SK-N-SH (cell line): ENCODE measurements around the gene DUSP6. TPM values are rescaled to one million over a fixed set of nuclear protein-coding genes. Genes with fewer than 3 reads are reported as not detected.
A peak's percentile ranks its signal among the peaks of the same experiment; 100 is the strongest.

Experiments
- CTCF ChIA-PET: fragments of 300-600, 350-600 bp; formaldehyde crosslinking; extraction: SDS; loops from one replicate; lab custom pipeline; 2021; lab: Yijun Ruan, JAX
- POLR2A ChIA-PET: fragments of 350-600 bp; sonication (Branson Sonifier 250); formaldehyde crosslinking; extraction: SDS; loops from one replicate; lab custom pipeline; 2020; ENCODE audit warnings: antibody characterized with exemption, inconsistent platforms; lab: Yijun Ruan, JAX
- DNase-seq: peaks from one replicate; pipeline ENCODE4 v3.0.0; 2012
- H2AFZ ChIP-seq: fragments of 200-600 bp; sonication (generic); 2 replicates; pipeline ENCODE4 v1.8.1; 2016; ENCODE audit warnings: antibody characterized with exemption, mild to moderate bottlenecking, low read depth
- H3F3A ChIP-seq: fragments of 200-600 bp; sonication (generic); replicated peaks from 2 replicates; pipeline ENCODE3; 2016; ENCODE audit warnings: antibody characterized with exemption, mild to moderate bottlenecking; ENCODE audit not compliant: insufficient read depth
- H3K27ac ChIP-seq, 2 experiments: fragments of 200-500 bp in 1 of 2; fragments of 200-600 bp in 1 of 2; sonication (Bioruptor generic) in 1 of 2; sonication (generic), shearing (Covaris generic) in 1 of 2; 2 replicates each; pipeline versions ENCODE4 v1.5.1 to v1.6.1; 2014 to 2016; ENCODE audit warnings: low read depth in 2 of 2, inconsistent platforms in 1 of 2, low read length in 1 of 2, mild to moderate bottlenecking in 1 of 2, mixed read lengths in 1 of 2
- H3K27me3 ChIP-seq: fragments of 200-600 bp; sonication (generic), shearing (Covaris generic); 2 replicates; pipeline ENCODE4 v1.6.1; 2016; ENCODE audit warnings: mixed run types; ENCODE audit not compliant: insufficient read depth
- H3K36me3 ChIP-seq, 2 experiments: fragments of 200-500 bp in 1 of 2; fragments of 200-600 bp in 1 of 2; sonication (Bioruptor generic) in 1 of 2; sonication (generic) in 1 of 2; replicated peaks in 1 of 2; 2 replicates each; pipeline versions ENCODE3 to v1.5.1; 2014 to 2016; ENCODE audit warnings: low read length in 1 of 2, mild to moderate bottlenecking in 1 of 2; ENCODE audit not compliant: insufficient read depth in 2 of 2, control insufficient read depth in 1 of 2
- H3K4me1 ChIP-seq, 2 experiments: fragments of 200-500 bp in 1 of 2; fragments of 200-600 bp in 1 of 2; sonication (Bioruptor generic) in 1 of 2; sonication (generic), shearing (Covaris generic) in 1 of 2; 2 replicates each; pipeline versions ENCODE4 v1.5.1 to v1.6.1; 2014 to 2016; ENCODE audit warnings: low read depth in 1 of 2, low read length in 1 of 2, mixed run types in 1 of 2; ENCODE audit not compliant: insufficient read depth in 2 of 2, control insufficient read depth in 1 of 2
- H3K4me2 ChIP-seq: fragments of 200-600 bp; sonication (generic), shearing (Covaris generic); 2 replicates; pipeline ENCODE4 v1.6.1; 2017; ENCODE audit warnings: mixed run types
- H3K4me3 ChIP-seq, 2 experiments: fragments of 200-500 bp in 1 of 2; fragments of 200-600 bp in 1 of 2; sonication (Bioruptor generic) in 1 of 2; sonication (generic), shearing (Covaris generic) in 1 of 2; 2 replicates each; pipeline versions ENCODE4 v1.5.1 to v1.8.1; 2014 to 2016; ENCODE audit warnings: low read depth in 2 of 2, inconsistent platforms in 1 of 2, low read length in 1 of 2, mild to moderate bottlenecking in 1 of 2, mixed read lengths in 1 of 2, moderate library complexity in 1 of 2
- H3K79me2 ChIP-seq: fragments of 200-600 bp; sonication (generic); 2 replicates; pipeline ENCODE4 v1.8.1; 2017; ENCODE audit warnings: mild to moderate bottlenecking; ENCODE audit not compliant: insufficient read depth
- H3K9ac ChIP-seq: fragments of 200-600 bp; sonication (generic); 2 replicates; pipeline ENCODE4 v1.6.1; 2017; ENCODE audit warnings: mixed run types
- H3K9me2 ChIP-seq: fragments of 200-600 bp; sonication (generic); 2 replicates; pipeline ENCODE4 v1.6.1; 2017; ENCODE audit warnings: mixed run types
- H3K9me3 ChIP-seq: fragments of 200-600 bp; sonication (generic); 2 replicates; pipeline ENCODE4 v1.6.1; 2017; ENCODE audit warnings: mixed run types, mild to moderate bottlenecking, moderate library complexity
- H4K20me1 ChIP-seq: fragments of 200-600 bp; sonication (generic); 2 replicates; pipeline ENCODE4 v1.6.1; 2017; ENCODE audit warnings: mild to moderate bottlenecking, mixed run types; ENCODE audit not compliant: insufficient read depth
- ELF1 ChIP-seq: IDR thresholded peaks from 2 replicates; pipeline ENCODE4 v1.4.0; 2012
- EP300 ChIP-seq, 2 experiments: IDR thresholded peaks; 2 replicates each; pipeline versions ENCODE4 v1.4.0 to v1.6.1; 2012; ENCODE audit warnings: borderline replicate concordance in 1 of 2, low read depth in 1 of 2, low read length in 1 of 2
- FOSL2 ChIP-seq: IDR thresholded peaks from 2 replicates; pipeline ENCODE4 v1.4.0; 2012; ENCODE audit warnings: low read depth, mild to moderate bottlenecking, moderate library complexity, borderline replicate concordance
- GATA2 ChIP-seq: sonication (generic); formaldehyde crosslinking; IDR thresholded peaks from 2 replicates; pipeline ENCODE4 v1.5.0; 2020; ENCODE audit warnings: mild to moderate bottlenecking, missing genetic modification reagents
- JUND ChIP-seq: IDR thresholded peaks from 2 replicates; pipeline ENCODE4 v1.4.0; 2012
- MAX ChIP-seq: IDR thresholded peaks from 2 replicates; pipeline ENCODE4 v1.4.0; 2012; ENCODE audit warnings: low read depth
- MXI1 ChIP-seq: IDR thresholded peaks from 2 replicates; pipeline ENCODE4 v1.6.1; 2012; ENCODE audit warnings: mild to moderate bottlenecking, low read depth, low read length, improper control_type of control experiment
- NFIC ChIP-seq: IDR thresholded peaks from 2 replicates; pipeline ENCODE4 v1.4.0; 2012; ENCODE audit warnings: borderline replicate concordance
- NRF1 ChIP-seq: IDR thresholded peaks from 2 replicates; pipeline ENCODE4 v1.6.1; 2012; ENCODE audit warnings: low read depth, mild to moderate bottlenecking, low read length
- POLR2AphosphoS5 ChIP-seq: IDR thresholded peaks from 2 replicates; pipeline ENCODE4 v1.6.1; 2012; ENCODE audit warnings: low read depth, low read length
- SMC3 ChIP-seq: IDR thresholded peaks from 2 replicates; pipeline ENCODE4 v1.6.1; 2012; ENCODE audit warnings: low read depth, low read length, improper control_type of control experiment
- TCF12 ChIP-seq: IDR thresholded peaks from 2 replicates; pipeline ENCODE4 v1.4.0; 2012
- WGBS: methylation state at CpG from one replicate; pipeline ENCODE4 v1.1.6; 2017; ENCODE audit warnings: low lambda C conversion rate; 5-methylcytosine and 5-hydroxymethylcytosine counted together
- polyA plus RNA-seq, 3 experiments: library from polyadenylated mRNA; depleted of rRNA; stranded (reverse); fragments of >200 nt; gene quantifications; 2 replicates each; pipeline ENCODE4 v1.2.3, GENCODE V29; 2012
- TF ChIP-seq, protein P1 (sequence below): IDR thresholded peaks from 2 replicates; pipeline ENCODE4; 2012

DUSP6 gene
- polyA plus RNA-seq, 1 of the 3 experiments (the other 2 are of a cell fraction), result 71.4 TPM

DNA sequence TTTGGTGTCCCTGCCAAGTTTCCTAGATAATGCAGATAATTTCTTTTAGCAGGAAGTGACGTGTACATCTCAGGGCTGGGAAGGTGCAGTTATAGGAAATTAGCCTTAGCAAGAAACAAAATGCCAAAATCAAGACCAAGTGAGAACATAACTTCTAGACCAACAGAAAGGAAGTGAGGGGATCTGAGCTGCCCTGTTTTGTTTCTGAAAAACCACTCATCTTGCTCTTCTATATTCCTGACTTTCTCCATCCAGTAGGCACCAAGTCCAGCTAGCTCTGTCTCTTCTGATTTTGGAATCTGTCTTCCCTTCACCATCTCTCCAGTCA, 23.9 kb upstream of the DUSP6 start:
- ChIA-PET POLR2A (no interaction called here), CTCF (interaction anchor here (1.4 kb wide), 1 partner anchor 358 kb away, joined by 5 read pairs; no protein-coding TSS in a partner anchor)
- H3K9me2 ChIP-seq, result no peaks in the 10 kb centered on the region
- H2AFZ ChIP-seq, result no peak overlapping the region
- WGBS, result 83% methylated on average over 1 of the region's 1 CpG
- H3K27ac ChIP-seq, result peak overlapping the region in 1 of 2 experiments; percentile 27; a peak in 1 of 4 replicates
- H3K9ac ChIP-seq, result no peak overlapping the region
- no peaks in the 10 kb centered on the region for H3K27me3 ChIP-seq
- no peaks in the 10 kb centered on the region for H4K20me1 ChIP-seq
- H3K9me3 ChIP-seq, result no peaks in the 10 kb centered on the region
- H3K79me2 ChIP-seq, result no peaks in the 10 kb centered on the region
- no peak for DNase-seq
- no peaks in the 10 kb centered on the region for H3K36me3 ChIP-seq
- H3F3A ChIP-seq, result peaks cover 23% of the 10 kb centered on the region
- no peak overlapping the region for H3K4me2 ChIP-seq
- peaks cover 3 to 44% of the 10 kb centered on the region in 2 experiments for H3K4me1 ChIP-seq
- H3K4me3 ChIP-seq, result no peak overlapping the region
- no peak for TF ChIP-seq MAX
- no peak for TF ChIP-seq GATA2
- no peak for TF ChIP-seq FOSL2
- no peak for TF ChIP-seq SMC3
- no peak for TF ChIP-seq POLR2AphosphoS5
- TF ChIP-seq NFIC, result no peak
- TF ChIP-seq ELF1, result no peak

- H3K27ac ChIP-seq, result peak overlapping the region; percentile 4 to 93; a peak in 3 of 4 replicates
- no peaks in the 10 kb centered on the region for H3K9me3 ChIP-seq
- H3K36me3 ChIP-seq, result no peaks in the 10 kb centered on the region
- no peaks in the 10 kb centered on the region for H4K20me1 ChIP-seq
- no peaks in the 10 kb centered on the region for H3K79me2 ChIP-seq
- peak overlapping the region; percentile 37; the same call in 1 of the 2 replicates for H3K9ac ChIP-seq
- TF ChIP-seq JUND (peak; percentile 62), POLR2AphosphoS5 (peak; percentile 29; the same call in 1 of the 2 replicates), FOSL2 (peak; percentile 70; the same call in 1 of the 2 replicates), ELF1 (no peak), NFIC (peak; percentile 7; the same call in 1 of the 2 replicates), TCF12 (peak; percentile 54), SMC3 (no peak), NRF1 (no peak), EP300 (IDR thresholded peaks at IDR 0.05; ENCODE audit: borderline replicate concordance in 1 of 2, low read depth in 1 of 2, low read length in 1 of 2) (0 out of 4 replicates have a peak, but pooled peaks of 1 of the 2 experiments have one; percentile 15), MXI1 (no peak), MAX (0 out of 2 replicates have a peak, but pooled peaks have one; percentile 13)
- TF ChIP-seq, protein P1, sequence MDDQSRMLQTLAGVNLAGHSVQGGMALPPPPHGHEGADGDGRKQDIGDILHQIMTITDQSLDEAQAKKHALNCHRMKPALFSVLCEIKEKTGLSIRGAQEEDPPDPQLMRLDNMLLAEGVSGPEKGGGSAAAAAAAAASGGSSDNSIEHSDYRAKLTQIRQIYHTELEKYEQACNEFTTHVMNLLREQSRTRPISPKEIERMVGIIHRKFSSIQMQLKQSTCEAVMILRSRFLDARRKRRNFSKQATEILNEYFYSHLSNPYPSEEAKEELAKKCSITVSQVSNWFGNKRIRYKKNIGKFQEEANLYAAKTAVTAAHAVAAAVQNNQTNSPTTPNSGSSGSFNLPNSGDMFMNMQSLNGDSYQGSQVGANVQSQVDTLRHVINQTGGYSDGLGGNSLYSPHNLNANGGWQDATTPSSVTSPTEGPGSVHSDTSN, result peak; percentile 42; the same call in 1 of the 2 replicates
- TF ChIP-seq, all 33 proteins: peak for 8
- no peaks in the 10 kb centered on the region for H3K9me2 ChIP-seq
- DNase-seq, result no peak
- WGBS, result 26% methylated on average over 2 of the region's 2 CpGs
- peak overlapping the region; percentile 56; the same call in 1 of the 2 replicates for H3K4me2 ChIP-seq
- H3K4me3 ChIP-seq, result no peak overlapping the region
- H3K27me3 ChIP-seq, result no peaks in the 10 kb centered on the region
- ChIA-PET CTCF (no interaction called here), POLR2A (no interaction called here)
- H2AFZ ChIP-seq, result peak overlapping the region; percentile 31; the same call in 1 of the 2 replicates
- peaks cover 16 to 61% of the 10 kb centered on the region in 2 experiments for H3K4me1 ChIP-seq
- H3F3A ChIP-seq, result peaks cover 40% of the 10 kb centered on the region
Observed at GRCh38 chr12:89373763-89374572, 21.7 kb upstream of the DUSP6 start.
